ENCODE measurements around the gene PHACTR1.

Gene PHACTR1

DNA sequence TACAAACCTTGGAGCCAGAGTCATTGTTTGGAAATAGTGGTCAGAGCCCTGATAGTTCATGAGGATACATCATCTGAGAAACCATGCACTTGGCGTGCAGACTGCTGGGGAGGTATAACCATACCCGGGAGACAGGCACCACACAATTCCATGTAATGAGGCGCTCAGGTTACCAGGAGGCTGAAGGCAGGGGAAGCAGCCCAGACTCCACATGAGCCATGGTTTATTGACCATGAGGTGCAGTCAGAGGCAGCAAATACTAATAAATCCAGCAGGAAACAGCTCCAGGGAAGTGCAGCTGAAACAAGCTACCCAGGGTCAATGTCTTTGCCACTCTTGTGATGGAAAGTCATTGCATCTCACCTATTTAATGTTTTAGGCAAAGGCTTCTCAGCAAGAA lies 455.7 kb downstream of the PHACTR1 start:
- no peak for DNase-seq

- no peak for DNase-seq
These were observed 458.5 kb downstream of the PHACTR1 start for GRCh38 chr6:13175087-13175486.

- no peak for DNase-seq
These were observed 459.2 kb downstream of the PHACTR1 start for GRCh38 chr6:13175759-13176158.

DNA sequence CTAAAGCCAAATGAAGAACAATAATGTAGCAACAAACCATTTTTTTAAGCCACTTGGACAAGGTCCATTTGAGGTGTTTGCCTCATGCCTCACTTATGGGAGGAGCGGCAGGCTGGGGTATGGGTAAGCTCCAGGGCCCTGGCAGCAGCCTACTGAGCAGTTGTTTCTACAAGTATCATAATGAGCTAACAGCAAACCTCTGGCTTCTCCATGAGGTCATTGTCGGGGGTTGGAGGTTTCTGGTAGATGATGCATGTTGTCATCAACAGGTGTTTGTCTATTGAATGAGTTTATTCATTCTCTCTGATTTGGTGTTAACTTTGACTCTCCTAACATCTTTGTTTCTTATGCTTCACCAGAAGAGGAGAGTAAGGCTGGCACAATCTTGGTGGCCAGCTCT lies 461.1 kb downstream of the PHACTR1 start:
- no peak for DNase-seq

GRCh38 chr6:13178107-13178506 lies 461.5 kb downstream of the PHACTR1 start:
- no peak for DNase-seq

- DNase-seq: no peak
These were observed 464.0 kb downstream of the PHACTR1 start for GRCh38 chr6:13180538-13180937.

DNA sequence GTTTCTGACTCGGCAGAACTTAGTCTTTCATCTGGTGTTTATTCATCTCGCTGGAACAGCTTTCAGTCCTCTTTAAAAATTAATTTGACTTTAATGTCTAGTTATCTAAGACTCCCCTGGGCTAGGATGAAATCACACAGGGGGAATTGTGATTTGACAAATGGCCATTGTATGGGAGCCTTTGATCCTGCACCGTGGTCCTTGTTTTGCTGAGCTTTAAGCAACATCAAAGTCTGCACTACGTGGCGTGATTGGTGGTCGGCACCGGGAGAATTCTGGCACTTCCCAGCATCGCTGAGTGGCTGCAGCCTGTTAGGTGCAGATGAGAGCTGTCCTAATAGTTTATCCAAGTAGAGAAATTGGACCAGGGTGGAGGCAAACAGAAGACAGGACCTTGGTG lies 464.8 kb downstream of the PHACTR1 start:
- no peak for DNase-seq

DNA sequence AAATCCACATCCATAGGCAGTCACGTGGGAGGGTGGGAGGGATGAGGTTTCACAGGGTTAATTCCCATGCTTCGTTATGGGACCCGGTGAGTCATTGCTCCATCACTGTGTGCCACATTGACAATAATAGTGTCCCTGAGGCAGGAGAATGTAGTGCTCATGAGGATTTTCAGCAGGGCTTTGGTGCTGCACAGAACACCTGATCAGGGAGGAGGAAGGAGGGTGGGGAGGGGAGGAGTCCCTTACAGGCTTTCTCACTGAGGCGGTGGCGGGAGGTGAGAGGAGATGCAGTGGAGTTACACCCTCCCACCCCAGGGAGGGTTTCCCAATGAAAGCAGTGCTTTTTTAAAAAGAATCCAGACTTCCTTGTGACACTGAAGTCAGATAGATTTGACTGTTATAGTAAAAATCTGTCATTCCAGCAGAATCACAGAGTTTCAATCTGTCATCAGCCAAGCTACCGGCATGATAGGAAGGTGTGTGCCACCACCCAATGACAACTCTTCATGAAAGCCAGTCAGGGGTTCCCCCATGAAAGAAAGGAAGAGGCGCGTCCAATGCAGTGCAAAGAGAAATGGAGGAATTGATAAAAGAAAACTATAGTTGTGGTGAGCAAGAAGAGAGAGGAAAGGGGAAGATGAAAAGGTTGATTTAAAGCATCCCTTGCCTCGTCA lies 467.0 kb downstream of the PHACTR1 start:
- DNase-seq: no peak

GRCh38 chr6:13184089-13184468 lies 467.5 kb downstream of the PHACTR1 start:
- DNase-seq: no peak

DNA sequence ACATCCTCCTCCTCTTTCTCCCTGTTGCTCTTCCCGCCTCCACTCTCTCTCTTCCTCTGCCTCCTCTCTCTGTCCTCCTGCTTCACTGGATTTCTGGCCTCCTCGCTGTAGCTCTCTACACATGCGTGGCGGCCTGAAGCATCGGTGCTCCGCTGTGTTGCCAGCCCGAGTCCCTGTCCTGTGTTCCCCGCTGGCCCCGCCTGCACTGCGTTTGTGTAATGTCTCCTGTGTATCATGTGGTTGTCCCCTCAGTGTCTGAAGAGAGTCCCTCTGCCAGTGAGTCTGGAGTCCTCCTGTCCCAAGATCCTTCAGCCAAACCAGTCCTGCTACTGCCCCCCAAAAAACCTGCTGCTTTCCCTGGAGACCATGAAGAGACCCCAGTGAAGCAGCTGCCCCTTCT lies 468.0 kb downstream of the PHACTR1 start:
- DNase-seq: no peak

GRCh38 chr6:13186861-13187260 lies 470.3 kb downstream of the PHACTR1 start:
- no peak for DNase-seq

DNA sequence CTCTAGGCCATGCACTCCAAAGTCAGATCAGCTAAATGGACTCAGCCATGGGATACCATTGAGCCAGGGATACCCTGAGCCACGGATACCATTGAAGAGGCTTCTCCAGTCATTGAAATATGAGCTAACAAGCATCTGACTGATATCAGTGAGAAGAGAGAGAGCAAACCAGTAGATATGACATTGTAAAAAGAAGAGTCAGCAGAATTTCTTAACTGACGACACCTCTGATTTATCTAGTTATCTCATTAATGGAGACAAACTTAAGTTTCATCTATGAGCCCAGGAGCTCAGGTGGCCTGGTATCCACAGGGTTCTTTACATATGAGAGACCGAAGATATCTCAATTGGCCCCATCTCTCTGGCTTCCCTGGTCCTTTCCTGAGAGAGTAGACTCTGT lies 471.1 kb downstream of the PHACTR1 start:
- no peak for DNase-seq

GRCh38 chr6:13188306-13188705 lies 471.7 kb downstream of the PHACTR1 start:
- no peak for DNase-seq

DNA sequence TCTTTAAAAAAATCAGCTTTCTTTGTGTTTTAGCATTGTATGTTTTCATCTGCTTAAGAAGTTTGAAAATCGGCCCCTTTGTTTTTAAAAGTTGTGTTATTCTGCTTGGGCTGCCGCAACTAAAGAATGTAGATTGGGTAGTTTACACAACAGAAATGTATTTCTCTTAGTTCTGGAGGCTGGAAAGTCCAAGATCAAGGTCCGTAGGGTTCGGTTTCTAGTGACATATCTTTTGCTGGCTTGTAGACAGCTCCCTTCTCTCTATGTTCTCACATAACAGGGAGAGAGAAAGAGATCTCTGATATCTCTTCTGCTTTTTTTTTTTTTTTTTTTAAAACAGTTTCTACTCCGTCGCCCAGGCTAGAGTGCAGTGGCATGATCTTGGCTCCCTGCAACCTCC lies 473.1 kb downstream of the PHACTR1 start:
- no peak for DNase-seq

- DNase-seq: no peak
These were observed 473.8 kb downstream of the PHACTR1 start for GRCh38 chr6:13190376-13190775.

DNA sequence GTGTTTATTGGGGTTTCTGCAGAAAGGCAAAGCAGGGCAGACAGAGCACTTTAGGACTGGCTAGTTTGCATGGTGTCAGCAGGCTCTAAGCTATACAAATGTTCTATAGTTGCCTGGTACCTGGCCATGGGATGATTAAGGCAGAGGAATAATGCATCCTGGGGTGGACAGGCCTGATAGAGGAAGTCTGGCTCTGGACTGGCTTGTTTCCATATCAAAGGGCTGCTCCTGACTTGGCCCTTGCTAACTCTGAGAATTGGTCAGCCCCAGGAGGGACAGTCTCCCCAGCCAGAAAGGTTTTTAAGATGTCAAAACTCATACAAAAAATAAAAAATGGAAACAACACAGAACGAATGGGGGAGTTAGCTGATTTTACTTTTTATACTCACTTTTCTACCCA lies 474.9 kb downstream of the PHACTR1 start:
- DNase-seq: no peak

DNA sequence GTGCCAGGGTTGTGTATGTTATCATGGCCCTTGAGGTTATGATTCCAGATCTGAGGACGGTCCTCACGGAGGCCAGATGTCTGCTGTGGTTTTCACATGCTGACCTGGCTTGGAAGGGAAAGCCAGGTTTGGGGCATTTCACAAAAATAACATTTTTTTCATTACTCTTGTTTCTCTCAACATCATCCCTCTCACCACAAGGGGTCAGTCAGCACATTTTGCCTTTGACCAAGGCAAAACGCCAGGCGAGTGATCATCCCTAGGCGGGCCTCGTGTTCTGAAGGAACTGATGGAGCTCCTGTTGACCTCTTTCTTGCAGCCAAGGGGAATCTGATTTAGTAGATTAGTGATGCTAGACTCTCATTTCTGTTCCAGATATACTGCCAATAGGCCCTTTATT lies 478.3 kb downstream of the PHACTR1 start:
- no peak for DNase-seq

- DNase-seq: no peak
These were observed 479.2 kb downstream of the PHACTR1 start for GRCh38 chr6:13195803-13196202.

- no peak for DNase-seq
These were observed 481.6 kb downstream of the PHACTR1 start for GRCh38 chr6:13198168-13198567.

GRCh38 chr6:13201336-13201735 lies 484.8 kb downstream of the PHACTR1 start:
- DNase-seq: no peak

DNA sequence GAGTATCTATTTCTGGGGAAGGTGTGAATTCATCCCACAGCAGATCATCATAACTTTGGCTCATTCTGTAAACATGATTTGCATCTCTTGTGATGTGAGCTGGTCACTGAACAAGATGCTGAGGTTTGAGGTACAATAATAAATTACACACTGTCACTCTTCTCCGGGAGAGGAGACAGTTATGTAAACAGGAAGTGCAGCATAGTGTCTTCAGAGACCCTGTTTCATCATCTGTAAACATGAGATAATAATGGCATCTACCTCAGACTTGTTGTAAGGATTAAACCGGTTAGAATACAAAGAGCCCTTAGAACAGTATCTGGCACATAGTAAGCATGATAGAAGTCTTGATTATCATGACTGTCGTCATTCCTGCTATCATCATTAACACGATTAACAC lies 486.6 kb downstream of the PHACTR1 start:
- no peak for DNase-seq

GRCh38 chr6:13205106-13205505 lies 488.5 kb downstream of the PHACTR1 start:
- no peak for DNase-seq

DNA sequence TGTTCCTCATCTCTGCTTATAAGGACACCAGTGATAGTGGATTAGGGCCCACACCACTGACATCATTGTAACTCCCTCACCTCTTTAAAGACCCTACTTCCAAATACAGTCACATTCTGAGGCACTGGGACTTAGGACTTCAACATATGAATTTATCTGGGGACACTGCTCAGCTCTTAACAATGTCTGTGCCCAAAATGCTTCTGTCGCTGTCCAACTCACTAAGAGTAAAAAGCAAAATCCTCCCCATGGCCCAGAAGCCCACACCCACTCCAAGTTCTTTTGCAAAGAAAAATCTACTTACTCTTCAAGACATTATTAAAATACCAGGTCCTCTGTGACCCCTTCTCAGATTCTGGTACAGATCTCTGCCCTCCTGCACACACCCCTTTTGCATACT lies 495.5 kb downstream of the PHACTR1 start:
- DNase-seq: no peak

- DNase-seq: no peak
These were observed 496.0 kb downstream of the PHACTR1 start for GRCh38 chr6:13212538-13212937.

DNA sequence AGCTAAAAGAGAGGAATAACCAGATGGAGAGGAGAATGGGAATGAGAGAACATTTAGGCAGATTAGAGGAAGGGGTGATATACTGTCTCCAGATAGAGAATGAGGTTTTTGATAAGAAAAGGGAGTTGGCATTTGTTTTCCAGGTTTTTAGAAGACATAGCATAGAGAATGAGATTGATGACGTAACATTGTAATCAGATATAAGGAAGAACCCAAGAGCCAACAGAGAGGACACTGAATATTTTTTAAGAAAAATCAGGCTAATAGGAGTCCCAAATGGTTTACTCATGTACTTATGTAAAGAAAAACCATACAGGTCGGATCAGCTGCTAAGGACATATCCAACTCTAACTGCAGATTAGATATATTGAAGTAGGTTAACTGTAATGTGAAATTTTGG lies 498.8 kb downstream of the PHACTR1 start:
- no peak for DNase-seq
